Measurements from ENCODE around the gene OXT. TPM values are rescaled to one million over a fixed set of nuclear protein-coding genes. Genes with fewer than 3 reads are reported as not detected.

Gene OXT
- total and polyA plus RNA-seq, 4 donors = 0.75 to 41.6 (median 4.3) TPM

DNA sequence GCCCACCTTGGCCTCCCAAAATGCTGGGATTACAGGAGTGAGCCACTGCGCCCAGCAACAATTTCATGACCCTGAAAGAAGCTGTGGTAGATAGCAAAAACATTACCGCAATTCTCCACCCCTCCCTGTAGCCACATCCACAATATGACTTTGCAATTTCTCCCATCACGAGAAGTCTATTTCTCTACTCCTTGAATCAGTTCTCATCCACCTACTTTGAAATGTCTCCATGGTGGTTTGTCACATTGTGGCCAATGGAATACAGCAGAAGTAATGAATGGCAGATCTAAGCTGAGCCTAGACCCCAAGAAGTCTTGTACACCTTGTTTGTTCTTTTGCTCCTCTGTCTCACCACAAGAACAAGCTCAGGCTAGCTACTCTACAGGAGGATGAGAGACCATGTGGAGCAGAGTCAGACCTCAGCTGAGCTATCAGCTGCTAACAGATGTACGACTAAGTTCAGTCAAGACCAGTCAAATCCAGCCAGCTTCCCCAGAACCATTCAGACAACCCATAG, 6.3 kb downstream of the OXT start:
- Histone ChIP-seq H3K4me1 (ENCODE audit: control insufficient read depth in 4 of 4, insufficient read depth in 4 of 4, low read length in 3 of 4) (peaks cover 10 to 28% (median 17%) of the 10 kb centered on the region in 4 donors), H3K36me3 (ENCODE audit: control insufficient read depth in 4 of 4, insufficient read depth in 3 of 4, low read depth in 1 of 4, low read length in 3 of 4) (no peaks in the 10 kb centered on the region), H3K9ac (ENCODE audit: low read depth in 1 of 2, low read length in 2 of 2) (no peak overlapping the region), H3K9me3 (ENCODE audit: control insufficient read depth in 4 of 4, low read length in 3 of 4) (no peaks in the 10 kb centered on the region), H3K27me3 (ENCODE audit: control insufficient read depth in 4 of 4, insufficient read depth in 4 of 4, low read length in 3 of 4) (no peaks in the 10 kb centered on the region), H3K27ac (ENCODE audit: low read depth in 1 of 2, low read length in 2 of 2) (no peak overlapping the region), H3K4me3 (ENCODE audit: low read depth in 1 of 3, low read length in 3 of 3) (no peak overlapping the region)
- 83% methylated on average over 4 of the region's 4 CpGs for WGBS
- DNase-seq (ENCODE audit: low spot score) = no peak
- TF ChIP-seq, protein P1, sequence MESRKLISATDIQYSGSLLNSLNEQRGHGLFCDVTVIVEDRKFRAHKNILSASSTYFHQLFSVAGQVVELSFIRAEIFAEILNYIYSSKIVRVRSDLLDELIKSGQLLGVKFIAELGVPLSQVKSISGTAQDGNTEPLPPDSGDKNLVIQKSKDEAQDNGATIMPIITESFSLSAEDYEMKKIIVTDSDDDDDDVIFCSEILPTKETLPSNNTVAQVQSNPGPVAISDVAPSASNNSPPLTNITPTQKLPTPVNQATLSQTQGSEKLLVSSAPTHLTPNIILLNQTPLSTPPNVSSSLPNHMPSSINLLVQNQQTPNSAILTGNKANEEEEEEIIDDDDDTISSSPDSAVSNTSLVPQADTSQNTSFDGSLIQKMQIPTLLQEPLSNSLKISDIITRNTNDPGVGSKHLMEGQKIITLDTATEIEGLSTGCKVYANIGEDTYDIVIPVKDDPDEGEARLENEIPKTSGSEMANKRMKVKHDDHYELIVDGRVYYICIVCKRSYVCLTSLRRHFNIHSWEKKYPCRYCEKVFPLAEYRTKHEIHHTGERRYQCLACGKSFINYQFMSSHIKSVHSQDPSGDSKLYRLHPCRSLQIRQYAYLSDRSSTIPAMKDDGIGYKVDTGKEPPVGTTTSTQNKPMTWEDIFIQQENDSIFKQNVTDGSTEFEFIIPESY (IDR thresholded peaks at IDR 0.05) = no peak
- TF ChIP-seq FOXA2 (IDR thresholded peaks at IDR 0.05) = no peak
- TF ChIP-seq YY1 (IDR thresholded peaks at IDR 0.05) = no peak
- no peak for TF ChIP-seq SP1 (IDR thresholded peaks at IDR 0.05)
- no peak for TF ChIP-seq NR2F2 (IDR thresholded peaks at IDR 0.05)
- no peak for TF ChIP-seq EGR1 (IDR thresholded peaks at IDR 0.05; ENCODE audit: low read depth in 2 of 2)

DNA sequence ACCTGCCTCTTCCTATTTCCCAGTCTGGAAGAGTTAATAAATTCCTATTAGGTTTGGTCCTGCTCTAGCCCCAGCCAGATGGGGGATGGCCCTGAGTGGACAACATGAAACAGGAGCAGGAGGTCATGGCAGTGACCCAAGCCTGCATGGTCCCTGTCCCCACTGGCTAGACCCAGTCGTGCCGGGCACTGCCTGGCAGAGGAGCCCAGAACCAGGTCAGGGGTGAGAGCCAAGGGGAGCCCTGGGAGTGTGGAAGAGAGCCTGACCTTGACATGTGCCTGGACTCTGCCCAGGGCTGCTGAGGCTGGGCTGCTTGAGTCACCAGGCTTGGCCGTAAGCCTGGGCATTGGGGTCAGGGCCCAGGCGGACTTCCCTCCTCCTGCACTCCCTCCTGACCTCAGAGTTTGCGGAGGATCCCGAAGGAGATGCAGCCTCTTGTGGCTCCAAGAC, 9.5 kb downstream of the OXT start:
- Histone ChIP-seq H3K9me3 (ENCODE audit: control insufficient read depth in 4 of 4, low read length in 3 of 4) (no peaks in the 10 kb centered on the region), H3K36me3 (ENCODE audit: control insufficient read depth in 4 of 4, insufficient read depth in 3 of 4, low read depth in 1 of 4, low read length in 3 of 4) (no peaks in the 10 kb centered on the region), H3K9ac (ENCODE audit: low read depth in 1 of 2, low read length in 2 of 2) (no peak overlapping the region), H3K4me1 (ENCODE audit: control insufficient read depth in 4 of 4, insufficient read depth in 4 of 4, low read length in 3 of 4) (peaks cover 13 to 26% (median 16%) of the 10 kb centered on the region in 4 donors), H3K27ac (ENCODE audit: low read depth in 1 of 2, low read length in 2 of 2) (no peak overlapping the region), H3K4me3 (ENCODE audit: low read depth in 1 of 3, low read length in 3 of 3) (no peak overlapping the region), H3K27me3 (ENCODE audit: control insufficient read depth in 4 of 4, insufficient read depth in 4 of 4, low read length in 3 of 4) (no peaks in the 10 kb centered on the region)
- no peak for TF ChIP-seq TAF1 (conservative IDR thresholded peaks at IDR 0.05)
- no peak for TF ChIP-seq FOXA1 (IDR thresholded peaks at IDR 0.05)
- peak; percentile 96 for TF ChIP-seq SP1 (IDR thresholded peaks at IDR 0.05)
- TF ChIP-seq, protein P2, sequence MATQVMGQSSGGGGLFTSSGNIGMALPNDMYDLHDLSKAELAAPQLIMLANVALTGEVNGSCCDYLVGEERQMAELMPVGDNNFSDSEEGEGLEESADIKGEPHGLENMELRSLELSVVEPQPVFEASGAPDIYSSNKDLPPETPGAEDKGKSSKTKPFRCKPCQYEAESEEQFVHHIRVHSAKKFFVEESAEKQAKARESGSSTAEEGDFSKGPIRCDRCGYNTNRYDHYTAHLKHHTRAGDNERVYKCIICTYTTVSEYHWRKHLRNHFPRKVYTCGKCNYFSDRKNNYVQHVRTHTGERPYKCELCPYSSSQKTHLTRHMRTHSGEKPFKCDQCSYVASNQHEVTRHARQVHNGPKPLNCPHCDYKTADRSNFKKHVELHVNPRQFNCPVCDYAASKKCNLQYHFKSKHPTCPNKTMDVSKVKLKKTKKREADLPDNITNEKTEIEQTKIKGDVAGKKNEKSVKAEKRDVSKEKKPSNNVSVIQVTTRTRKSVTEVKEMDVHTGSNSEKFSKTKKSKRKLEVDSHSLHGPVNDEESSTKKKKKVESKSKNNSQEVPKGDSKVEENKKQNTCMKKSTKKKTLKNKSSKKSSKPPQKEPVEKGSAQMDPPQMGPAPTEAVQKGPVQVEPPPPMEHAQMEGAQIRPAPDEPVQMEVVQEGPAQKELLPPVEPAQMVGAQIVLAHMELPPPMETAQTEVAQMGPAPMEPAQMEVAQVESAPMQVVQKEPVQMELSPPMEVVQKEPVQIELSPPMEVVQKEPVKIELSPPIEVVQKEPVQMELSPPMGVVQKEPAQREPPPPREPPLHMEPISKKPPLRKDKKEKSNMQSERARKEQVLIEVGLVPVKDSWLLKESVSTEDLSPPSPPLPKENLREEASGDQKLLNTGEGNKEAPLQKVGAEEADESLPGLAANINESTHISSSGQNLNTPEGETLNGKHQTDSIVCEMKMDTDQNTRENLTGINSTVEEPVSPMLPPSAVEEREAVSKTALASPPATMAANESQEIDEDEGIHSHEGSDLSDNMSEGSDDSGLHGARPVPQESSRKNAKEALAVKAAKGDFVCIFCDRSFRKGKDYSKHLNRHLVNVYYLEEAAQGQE (IDR thresholded peaks at IDR 0.05) = no peak
- TF ChIP-seq FOXA2 (IDR thresholded peaks at IDR 0.05) = no peak
- peak; percentile 42 for TF ChIP-seq YY1 (IDR thresholded peaks at IDR 0.05)
- TF ChIP-seq, protein P3, sequence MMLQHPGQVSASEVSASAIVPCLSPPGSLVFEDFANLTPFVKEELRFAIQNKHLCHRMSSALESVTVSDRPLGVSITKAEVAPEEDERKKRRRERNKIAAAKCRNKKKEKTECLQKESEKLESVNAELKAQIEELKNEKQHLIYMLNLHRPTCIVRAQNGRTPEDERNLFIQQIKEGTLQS (IDR thresholded peaks at IDR 0.05) = no peak
- TF ChIP-seq JUND (IDR thresholded peaks at IDR 0.05) = peak; percentile 86 to 87
- TF ChIP-seq RXRA (IDR thresholded peaks at IDR 0.05) = peak; percentile 99
- peak in 1 of 2 donors; percentile 44 for TF ChIP-seq EGR1 (IDR thresholded peaks at IDR 0.05; ENCODE audit: low read depth in 2 of 2)
- no peak for TF ChIP-seq GABPA (IDR thresholded peaks at IDR 0.05 in 1 of 2, conservative IDR thresholded peaks at IDR 0.05 in 1 of 2)
- TF ChIP-seq, protein P4, sequence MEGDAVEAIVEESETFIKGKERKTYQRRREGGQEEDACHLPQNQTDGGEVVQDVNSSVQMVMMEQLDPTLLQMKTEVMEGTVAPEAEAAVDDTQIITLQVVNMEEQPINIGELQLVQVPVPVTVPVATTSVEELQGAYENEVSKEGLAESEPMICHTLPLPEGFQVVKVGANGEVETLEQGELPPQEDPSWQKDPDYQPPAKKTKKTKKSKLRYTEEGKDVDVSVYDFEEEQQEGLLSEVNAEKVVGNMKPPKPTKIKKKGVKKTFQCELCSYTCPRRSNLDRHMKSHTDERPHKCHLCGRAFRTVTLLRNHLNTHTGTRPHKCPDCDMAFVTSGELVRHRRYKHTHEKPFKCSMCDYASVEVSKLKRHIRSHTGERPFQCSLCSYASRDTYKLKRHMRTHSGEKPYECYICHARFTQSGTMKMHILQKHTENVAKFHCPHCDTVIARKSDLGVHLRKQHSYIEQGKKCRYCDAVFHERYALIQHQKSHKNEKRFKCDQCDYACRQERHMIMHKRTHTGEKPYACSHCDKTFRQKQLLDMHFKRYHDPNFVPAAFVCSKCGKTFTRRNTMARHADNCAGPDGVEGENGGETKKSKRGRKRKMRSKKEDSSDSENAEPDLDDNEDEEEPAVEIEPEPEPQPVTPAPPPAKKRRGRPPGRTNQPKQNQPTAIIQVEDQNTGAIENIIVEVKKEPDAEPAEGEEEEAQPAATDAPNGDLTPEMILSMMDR (IDR thresholded peaks at IDR 0.05; ENCODE audit: low read depth, low read length, missing input control) = no peak
- TF ChIP-seq HNF4A (conservative IDR thresholded peaks at IDR 0.05) = peak; percentile 91 to 95
- TF ChIP-seq HNF4G (IDR thresholded peaks at IDR 0.05) = peak; percentile 80
- peak; percentile 96 for TF ChIP-seq NR2F2 (IDR thresholded peaks at IDR 0.05)
- TF ChIP-seq, protein P5, sequence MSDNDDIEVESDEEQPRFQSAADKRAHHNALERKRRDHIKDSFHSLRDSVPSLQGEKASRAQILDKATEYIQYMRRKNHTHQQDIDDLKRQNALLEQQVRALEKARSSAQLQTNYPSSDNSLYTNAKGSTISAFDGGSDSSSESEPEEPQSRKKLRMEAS (IDR thresholded peaks at IDR 0.05) = peak; percentile 75
- TF ChIP-seq RAD21 (IDR thresholded peaks at IDR 0.05) = peak in 1 of 2 donors; percentile 52
- TF ChIP-seq, protein P1 (IDR thresholded peaks at IDR 0.05) = peak; percentile 53
- no peak for DNase-seq (ENCODE audit: low spot score)
- WGBS = 18% methylated on average over 6 of the region's 6 CpGs

Measured in liver (tissue), 9 donors.